HEK293 (cell line): ENCODE measurements around the gene OTUD6A.

Experiments used
- CTCF ChIA-PET: fragments of 350-600 bp; formaldehyde crosslinking; extraction: SDS; loops from one replicate; lab custom pipeline; 2021; ENCODE audit warnings: antibody characterized with exemption; lab: Yijun Ruan, JAX
- POLR2A ChIA-PET: fragments of 300-600 bp; formaldehyde crosslinking; extraction: SDS; loops from one replicate; lab custom pipeline; 2020; ENCODE audit warnings: antibody characterized with exemption, inconsistent platforms; lab: Yijun Ruan, JAX
- H3K27ac ChIP-seq: fragments of 200-500 bp; sonication (Bioruptor generic); 2 replicates; pipeline ENCODE4 v1.5.1; 2014; ENCODE audit warnings: low read depth, low read length, control low read depth, inconsistent platforms; ENCODE audit errors: extremely low read depth
- H3K36me3 ChIP-seq, 2 experiments: fragments of 200-500 bp in 1 of 2; sonication (Bioruptor generic) in 1 of 2; 1 replicate in 1 of 2; 2 replicates in 1 of 2; pipeline ENCODE4 v1.5.1; 2014 to 2017; ENCODE audit warnings: inconsistent platforms in 2 of 2, low read length in 2 of 2; ENCODE audit not compliant: control insufficient read depth in 2 of 2, insufficient read depth in 1 of 2
- H3K4me1 ChIP-seq: fragments of 200-500 bp; sonication (Bioruptor generic); 2 replicates; pipeline ENCODE4 v1.5.1; 2014; ENCODE audit warnings: mild to moderate bottlenecking, low read length, inconsistent platforms; ENCODE audit not compliant: control insufficient read depth, insufficient read depth
- H3K4me3 ChIP-seq: 2 replicates; pipeline ENCODE4 v1.5.1; 2011; ENCODE audit warnings: low read depth, mild to moderate bottlenecking, control low read depth, low read length, moderate library complexity
- H3K9me3 ChIP-seq: fragments of 200-500 bp; sonication (Bioruptor generic); 2 replicates; pipeline ENCODE4 v1.5.1; 2014; ENCODE audit warnings: low read depth, low read length, inconsistent platforms; ENCODE audit not compliant: control insufficient read depth, insufficient read depth
- KLF10 ChIP-seq: fragments of 450-650 bp; IDR thresholded peaks from 2 replicates; pipeline ENCODE4 v1.5.1; 2018; ENCODE audit warnings: missing biosample characterization, mild to moderate bottlenecking, missing genetic modification characterization
- KLF17 ChIP-seq: fragments of 450-650 bp; formaldehyde crosslinking; IDR thresholded peaks from 2 replicates; pipeline ENCODE4 v1.5.1; 2016; ENCODE audit warnings: missing biosample characterization, missing genetic modification characterization
- PBX3 ChIP-seq: sonication (generic); formaldehyde crosslinking; IDR thresholded peaks from 2 replicates; pipeline ENCODE4 v1.8.1; 2022; ENCODE audit warnings: mild to moderate bottlenecking, moderate library complexity, missing genetic modification reagents
- RBAK ChIP-seq: fragments of 450-650 bp; formaldehyde crosslinking; IDR thresholded peaks from 2 replicates; pipeline ENCODE4 v1.5.1; 2016; ENCODE audit warnings: missing biosample characterization, missing genetic modification characterization
- TRIM28 ChIP-seq: IDR thresholded peaks from 2 replicates; pipeline ENCODE4 v1.6.1; 2011; ENCODE audit warnings: low read length, control low read depth, borderline replicate concordance
- ZBTB1 ChIP-seq: fragments of 450-650 bp; formaldehyde crosslinking; IDR thresholded peaks from 2 replicates; pipeline ENCODE4 v1.5.1; 2016; ENCODE audit warnings: missing biosample characterization, missing genetic modification characterization
- ZFHX2 ChIP-seq: fragments of 450-650 bp; formaldehyde crosslinking; conservative IDR thresholded peaks from 2 replicates; pipeline ENCODE4 v1.5.1; 2016; ENCODE audit warnings: missing biosample characterization, missing genetic modification characterization
- ZFP41 ChIP-seq: fragments of 450-650 bp; formaldehyde crosslinking; IDR thresholded peaks from 2 replicates; pipeline ENCODE4 v1.5.1; 2016; ENCODE audit warnings: missing biosample characterization, missing genetic modification characterization, borderline replicate concordance
- ZFP69B ChIP-seq: fragments of 450-650 bp; formaldehyde crosslinking; IDR thresholded peaks from 2 replicates; pipeline ENCODE4 v1.5.1; 2016; ENCODE audit warnings: missing biosample characterization, missing genetic modification characterization
- ZIC2 ChIP-seq: fragments of 450-650 bp; formaldehyde crosslinking; IDR thresholded peaks from 2 replicates; pipeline ENCODE4 v1.5.1; 2016; ENCODE audit warnings: missing biosample characterization, missing genetic modification characterization
- ZNF10 ChIP-seq: fragments of 450-650 bp; formaldehyde crosslinking; IDR thresholded peaks from 2 replicates; pipeline ENCODE4 v1.5.1; 2017; ENCODE audit warnings: missing biosample characterization, missing genetic modification characterization
- ZNF155 ChIP-seq: fragments of 450-650 bp; formaldehyde crosslinking; IDR thresholded peaks from 2 replicates; pipeline ENCODE4 v1.5.1; 2016; ENCODE audit warnings: missing biosample characterization, missing genetic modification characterization
- ZNF175 ChIP-seq: fragments of 450-650 bp; formaldehyde crosslinking; IDR thresholded peaks from 2 replicates; pipeline ENCODE4 v1.5.1; 2016; ENCODE audit warnings: missing biosample characterization, missing genetic modification characterization
- ZNF2 ChIP-seq: fragments of 450-650 bp; formaldehyde crosslinking; IDR thresholded peaks from 2 replicates; pipeline ENCODE4 v1.5.1; 2016; ENCODE audit warnings: missing biosample characterization, missing genetic modification characterization
- ZNF354C ChIP-seq: fragments of 450-650 bp; formaldehyde crosslinking; IDR thresholded peaks from 2 replicates; pipeline ENCODE4 v1.5.1; 2016; ENCODE audit warnings: missing biosample characterization, missing genetic modification characterization, low read depth, borderline replicate concordance
- ZNF391 ChIP-seq: fragments of 450-650 bp; formaldehyde crosslinking; IDR thresholded peaks from 2 replicates; pipeline ENCODE4 v1.5.1; 2016; ENCODE audit warnings: low read depth, missing biosample characterization, missing genetic modification characterization, borderline replicate concordance
- ZNF394 ChIP-seq: fragments of 450-650 bp; formaldehyde crosslinking; IDR thresholded peaks from 2 replicates; pipeline ENCODE4 v1.5.1; 2016; ENCODE audit warnings: missing biosample characterization, missing genetic modification characterization, mild to moderate bottlenecking, moderate library complexity, borderline replicate concordance
- ZNF433 ChIP-seq: fragments of 450-650 bp; formaldehyde crosslinking; IDR thresholded peaks from 2 replicates; pipeline ENCODE4 v1.5.1; 2016; ENCODE audit warnings: missing biosample characterization, missing genetic modification characterization, low read depth
- ZNF473 ChIP-seq: fragments of 450-650 bp; formaldehyde crosslinking; IDR thresholded peaks from 2 replicates; pipeline ENCODE4 v1.5.1; 2017; ENCODE audit warnings: missing biosample characterization, missing genetic modification characterization
- ZNF518A ChIP-seq: fragments of 450-650 bp; formaldehyde crosslinking; conservative IDR thresholded peaks from 2 replicates; pipeline ENCODE4 v1.5.1; 2016; ENCODE audit warnings: low read depth, missing biosample characterization, missing genetic modification characterization
- ZNF544 ChIP-seq: fragments of 450-650 bp; formaldehyde crosslinking; IDR thresholded peaks from 2 replicates; pipeline ENCODE4 v1.5.0; 2017; ENCODE audit warnings: missing biosample characterization, missing genetic modification characterization
- ZNF560 ChIP-seq: fragments of 450-650 bp; formaldehyde crosslinking; IDR thresholded peaks from 2 replicates; pipeline ENCODE4 v1.5.1; 2017; ENCODE audit warnings: missing biosample characterization, missing genetic modification characterization, borderline replicate concordance
- ZNF561 ChIP-seq: fragments of 450-650 bp; IDR thresholded peaks from 2 replicates; pipeline ENCODE4 v1.5.1; 2018; ENCODE audit warnings: missing biosample characterization, missing genetic modification characterization, borderline replicate concordance
- ZNF600 ChIP-seq: fragments of 450-650 bp; formaldehyde crosslinking; IDR thresholded peaks from 2 replicates; pipeline ENCODE4 v1.5.1; 2016; ENCODE audit warnings: missing biosample characterization, missing genetic modification characterization
- ZNF626 ChIP-seq: fragments of 450-650 bp; sonication (Bioruptor Pico); formaldehyde crosslinking; IDR thresholded peaks from 2 replicates; pipeline ENCODE4 v1.5.1; 2018; ENCODE audit warnings: missing biosample characterization, missing genetic modification characterization, inconsistent platforms
- ZNF664 ChIP-seq: fragments of 450-650 bp; formaldehyde crosslinking; IDR thresholded peaks from 2 replicates; pipeline ENCODE4 v1.5.1; 2016; ENCODE audit warnings: missing biosample characterization, missing genetic modification characterization
- ZNF747 ChIP-seq: fragments of 450-650 bp; formaldehyde crosslinking; IDR thresholded peaks from 2 replicates; pipeline ENCODE4 v1.5.1; 2016; ENCODE audit warnings: missing biosample characterization, missing genetic modification characterization
- ZNF76 ChIP-seq: fragments of 450-650 bp; formaldehyde crosslinking; IDR thresholded peaks from 2 replicates; pipeline ENCODE4; 2016; ENCODE audit warnings: low read depth, missing biosample characterization, missing genetic modification characterization, borderline replicate concordance

OTUD6A gene

GRCh38 chrX:70042399-70043371 is 19.6 kb upstream of the OTUD6A start:
- CTCF ChIA-PET, result interaction anchor here (3.4 to 6.3 kb wide), 2 partner anchors 11 to 54 kb away, joined by 26 to 48 read pairs; no protein-coding TSS in a partner anchor

GRCh38 chrX:70043685-70044084 is 18.6 kb upstream of the OTUD6A start:
- POLR2A ChIA-PET, result no interaction called here
- H3K4me1 ChIP-seq, result no peaks in the 10 kb centered on the region
- TF ChIP-seq ZNF561 (tag by site-specific recombination) (no peak), ZNF155 (tag by site-specific recombination) (no peak), PBX3 (CRISPR knock-in tag) (no peak), ZFHX2 (tag by site-specific recombination) (no peak), TRIM28 (no peak), ZNF600 (tag by site-specific recombination) (no peak), ZNF2 (tag by site-specific recombination) (no peak), ZNF394 (tag by site-specific recombination) (no peak), KLF10 (tag by site-specific recombination) (no peak), ZFP41 (tag by site-specific recombination) (no peak), ZBTB1 (tag by site-specific recombination) (no peak), ZNF76 (tag by site-specific recombination) (no peak), ZNF560 (no peak)

More at GRCh38 chrX:70042399-70043371, 19.6 kb upstream of the OTUD6A start:
- Histone ChIP-seq H3K27ac (no peak overlapping the region), H3K4me1 (no peaks in the 10 kb centered on the region), H3K9me3 (no peaks in the 10 kb centered on the region), H3K36me3 (no peaks in the 10 kb centered on the region), H3K4me3 (no peak overlapping the region)
- POLR2A ChIA-PET, result no interaction called here
- TF ChIP-seq ZNF391 (tag by site-specific recombination) (no peak), ZNF664 (tag by site-specific recombination) (no peak), ZNF600 (tag by site-specific recombination) (no peak), ZNF10 (tag by site-specific recombination) (no peak), ZNF175 (tag by site-specific recombination) (no peak), ZNF394 (tag by site-specific recombination) (no peak), ZNF354C (no peak), ZNF473 (tag by site-specific recombination) (no peak), RBAK (no peak), ZIC2 (tag by site-specific recombination) (no peak), KLF17 (tag by site-specific recombination) (no peak), ZNF561 (tag by site-specific recombination) (no peak), ZFP69B (tag by site-specific recombination) (no peak), ZNF626 (tag by site-specific recombination) (no peak), ZNF544 (tag by site-specific recombination) (no peak), ZNF518A (tag by site-specific recombination) (no peak), ZNF747 (tag by site-specific recombination) (no peak), ZNF433 (no peak)

More at GRCh38 chrX:70043685-70044084, 18.6 kb upstream of the OTUD6A start:
- H3K4me3 ChIP-seq, result no peak overlapping the region
- no peaks in the 10 kb centered on the region for H3K36me3 ChIP-seq
- no peak overlapping the region for H3K27ac ChIP-seq
- H3K9me3 ChIP-seq, result no peaks in the 10 kb centered on the region
- CTCF ChIA-PET, result interaction anchor here (1.0 to 6.3 kb wide), 3 partner anchors 12 to 53 kb away, joined by 4 to 48 read pairs (median 26); no protein-coding TSS in a partner anchor
